Islet of Langerhans (tissue), 1 donor: ENCODE measurements around the gene CLDN20.
"Not testable (repeated sequence)": the region's sequence is repeated elsewhere in the genome, so short reads cannot be mapped to it uniquely, and the experiment has no call there.

Experiments
- FAIRE-seq: peaks from one replicate; lab custom pipeline; 2011; peaks lifted over from hg19 to GRCh38; lab: Jason Lieb, UNC

Gene CLDN20

GRCh38 chr6:155263373-155264063 lies at the start of gene CLDN20:
TSS of gene CLDN20 (plus strand) at chr6:155264013. CDS start at chr6:155275720, 11,707 bp downstream.
- no peak for FAIRE-seq

- FAIRE-seq = no peak
These were observed 47.9 kb upstream of the CLDN20 start for GRCh38 chr6:155215906-155216305.

GRCh38 chr6:155216312-155217046 lies 47.3 kb upstream of the CLDN20 start:
- FAIRE-seq = no peak

GRCh38 chr6:155218711-155219110 lies 45.1 kb upstream of the CLDN20 start:
- not testable (repeated sequence) for FAIRE-seq

GRCh38 chr6:155219299-155219698 lies 44.5 kb upstream of the CLDN20 start:
- FAIRE-seq = no peak

- FAIRE-seq = no peak
These were observed 43.9 kb upstream of the CLDN20 start for GRCh38 chr6:155219858-155220301.

- FAIRE-seq = no peak
These were observed 42.7 kb upstream of the CLDN20 start for GRCh38 chr6:155221086-155221485.

- FAIRE-seq = no peak
These were observed 41.3 kb upstream of the CLDN20 start for GRCh38 chr6:155222506-155222905.

GRCh38 chr6:155223646-155224451 lies 40.0 kb upstream of the CLDN20 start:
- no peak for FAIRE-seq

GRCh38 chr6:155224618-155225017 lies 39.2 kb upstream of the CLDN20 start:
- no peak for FAIRE-seq

GRCh38 chr6:155227046-155227445 lies 36.8 kb upstream of the CLDN20 start:
- FAIRE-seq = no peak

GRCh38 chr6:155228546-155229166 lies 35.2 kb upstream of the CLDN20 start:
- FAIRE-seq = no peak

- FAIRE-seq = not testable (repeated sequence)
These were observed 32.8 kb upstream of the CLDN20 start for GRCh38 chr6:155230975-155231374.

GRCh38 chr6:155232848-155233247 lies 31.0 kb upstream of the CLDN20 start:
- FAIRE-seq = no peak

GRCh38 chr6:155234167-155234566 lies 29.6 kb upstream of the CLDN20 start:
- no peak for FAIRE-seq

- FAIRE-seq = no peak
These were observed 29.1 kb upstream of the CLDN20 start for GRCh38 chr6:155234687-155235086.

GRCh38 chr6:155235087-155235486 lies 28.7 kb upstream of the CLDN20 start:
- FAIRE-seq = no peak

- FAIRE-seq = no peak
These were observed 26.2 kb upstream of the CLDN20 start for GRCh38 chr6:155237613-155238012.

GRCh38 chr6:155240905-155241600 lies 22.8 kb upstream of the CLDN20 start:
- FAIRE-seq = no peak

GRCh38 chr6:155241966-155242365 lies 21.8 kb upstream of the CLDN20 start:
- FAIRE-seq = no peak

- no peak for FAIRE-seq
These were observed 19.4 kb upstream of the CLDN20 start for GRCh38 chr6:155244434-155244833.

GRCh38 chr6:155245193-155245592 lies 18.6 kb upstream of the CLDN20 start:
- no peak for FAIRE-seq
